ENCODE results near the gene DHX35.

Gene DHX35

DNA sequence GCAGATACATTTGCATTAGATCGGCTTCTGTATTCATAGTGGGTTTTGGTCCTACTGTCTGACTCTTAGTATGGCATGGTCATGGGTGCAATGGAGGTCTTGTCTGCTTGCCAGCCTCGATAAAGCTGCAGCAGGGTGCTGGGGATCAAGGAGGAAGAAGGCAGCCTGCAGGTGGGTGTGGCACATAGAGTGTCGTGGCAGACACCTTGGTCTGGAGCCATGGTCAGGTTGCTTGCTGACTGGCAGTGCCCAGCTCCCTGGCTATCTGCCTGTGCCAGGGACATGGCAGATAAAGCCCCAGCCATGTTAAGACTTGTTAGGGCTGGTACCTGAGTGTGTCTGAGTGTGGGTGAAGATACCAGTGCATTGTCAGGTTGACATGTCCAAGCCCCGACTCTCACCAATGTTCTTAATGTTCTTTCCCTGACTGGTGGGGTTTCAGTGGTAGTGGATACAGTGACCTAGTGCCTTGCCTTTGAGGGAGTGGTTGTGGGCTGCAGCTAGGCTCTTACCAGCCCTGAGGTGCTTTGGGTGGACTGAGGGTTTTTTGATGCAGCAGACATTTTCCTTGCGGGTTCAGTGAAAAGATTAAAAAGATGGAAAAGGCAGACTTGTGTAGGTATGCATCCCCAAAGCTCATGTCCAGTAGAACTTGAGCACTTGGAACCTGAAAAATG is 34.1 kb upstream of the DHX35 start:
- no peak for DNase-seq (ENCODE audit: extremely low spot score)
- TF ChIP-seq, protein P1, sequence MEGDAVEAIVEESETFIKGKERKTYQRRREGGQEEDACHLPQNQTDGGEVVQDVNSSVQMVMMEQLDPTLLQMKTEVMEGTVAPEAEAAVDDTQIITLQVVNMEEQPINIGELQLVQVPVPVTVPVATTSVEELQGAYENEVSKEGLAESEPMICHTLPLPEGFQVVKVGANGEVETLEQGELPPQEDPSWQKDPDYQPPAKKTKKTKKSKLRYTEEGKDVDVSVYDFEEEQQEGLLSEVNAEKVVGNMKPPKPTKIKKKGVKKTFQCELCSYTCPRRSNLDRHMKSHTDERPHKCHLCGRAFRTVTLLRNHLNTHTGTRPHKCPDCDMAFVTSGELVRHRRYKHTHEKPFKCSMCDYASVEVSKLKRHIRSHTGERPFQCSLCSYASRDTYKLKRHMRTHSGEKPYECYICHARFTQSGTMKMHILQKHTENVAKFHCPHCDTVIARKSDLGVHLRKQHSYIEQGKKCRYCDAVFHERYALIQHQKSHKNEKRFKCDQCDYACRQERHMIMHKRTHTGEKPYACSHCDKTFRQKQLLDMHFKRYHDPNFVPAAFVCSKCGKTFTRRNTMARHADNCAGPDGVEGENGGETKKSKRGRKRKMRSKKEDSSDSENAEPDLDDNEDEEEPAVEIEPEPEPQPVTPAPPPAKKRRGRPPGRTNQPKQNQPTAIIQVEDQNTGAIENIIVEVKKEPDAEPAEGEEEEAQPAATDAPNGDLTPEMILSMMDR (IDR thresholded peaks at IDR 0.05; ENCODE audit: control extremely low read depth, extremely low read depth, low read depth, missing control alignments), result no peak
- CTCF ChIA-PET, result interaction anchor here (1.0 to 14.7 kb wide), 6 partner anchors 11 to 121 kb away, joined by 3 to 212 read pairs (median 10); partner anchors contain the start of gene DHX35
- POLR2A ChIA-PET, result interaction anchor here (0.7 to 1.2 kb wide), 3 partner anchors 34 to 52 kb away, joined by 3 to 8 read pairs (median 6); partner anchors contain the start of gene DHX35

DNA sequence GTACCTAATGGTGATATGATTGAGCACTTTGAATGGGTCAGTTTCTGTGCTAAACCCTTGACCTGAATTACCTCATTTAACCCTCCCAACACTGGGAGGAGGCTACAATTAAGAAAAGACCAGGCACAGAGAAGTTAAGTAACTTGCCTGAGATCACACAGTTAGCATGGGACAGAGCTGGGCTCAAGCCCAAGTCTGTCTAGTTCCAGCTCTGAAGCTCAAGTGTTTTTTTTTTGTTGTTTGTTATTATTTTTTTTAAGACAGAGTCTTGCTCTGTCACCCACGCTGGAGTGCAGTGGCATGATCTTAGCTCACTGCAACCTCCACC is 31.9 kb upstream of the DHX35 start:
- TF ChIP-seq, protein P1 (IDR thresholded peaks at IDR 0.05; ENCODE audit: control extremely low read depth, extremely low read depth, low read depth, missing control alignments), result no peak
- POLR2A ChIA-PET, result interaction anchor here (0.8 kb wide), 1 partner anchor 68 kb away, joined by 3 read pairs; no protein-coding TSS in a partner anchor

DNA sequence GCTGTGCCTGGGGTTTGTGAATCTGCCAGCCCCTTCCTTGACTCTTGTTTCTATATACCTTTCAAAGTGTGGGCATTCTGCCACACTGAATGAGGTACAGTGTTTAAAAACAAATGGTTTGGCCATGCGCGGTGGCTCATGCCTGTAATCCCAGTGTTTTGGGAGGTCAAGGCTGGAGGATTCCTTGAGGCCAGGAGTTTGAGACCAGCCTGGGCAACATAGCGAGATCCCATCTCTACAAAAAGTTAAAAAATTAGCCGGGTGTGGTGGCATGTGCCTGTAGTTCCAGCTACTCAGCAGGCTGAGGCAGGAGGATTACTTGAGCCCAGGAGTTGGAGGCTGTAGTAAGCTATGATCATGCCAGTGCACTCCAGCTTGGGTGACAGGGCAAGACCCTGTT is 30.2 kb upstream of the DHX35 start:
- POLR2A ChIA-PET, result interaction anchor here (0.5 kb wide), 1 partner anchor 23 kb away, joined by 4 read pairs; no protein-coding TSS in a partner anchor
- TF ChIP-seq, protein P1 (IDR thresholded peaks at IDR 0.05; ENCODE audit: control extremely low read depth, extremely low read depth, low read depth, missing control alignments), result no peak
- CTCF ChIA-PET, result interaction anchor here (0.7 to 14.7 kb wide), 6 partner anchors 10 to 180 kb away, joined by 3 to 212 read pairs (median 8); no protein-coding TSS in a partner anchor
- DNase-seq (ENCODE audit: extremely low spot score), result no peak

More for the DNA sequence above, 31.9 kb upstream of the DHX35 start:
- CTCF ChIA-PET, result interaction anchor here (0.8 to 14.7 kb wide), 10 partner anchors 9 to 297 kb away, joined by 3 to 212 read pairs (median 6); partner anchors contain the start of gene DHX35
- DNase-seq (ENCODE audit: extremely low spot score), result no peak

DNA sequence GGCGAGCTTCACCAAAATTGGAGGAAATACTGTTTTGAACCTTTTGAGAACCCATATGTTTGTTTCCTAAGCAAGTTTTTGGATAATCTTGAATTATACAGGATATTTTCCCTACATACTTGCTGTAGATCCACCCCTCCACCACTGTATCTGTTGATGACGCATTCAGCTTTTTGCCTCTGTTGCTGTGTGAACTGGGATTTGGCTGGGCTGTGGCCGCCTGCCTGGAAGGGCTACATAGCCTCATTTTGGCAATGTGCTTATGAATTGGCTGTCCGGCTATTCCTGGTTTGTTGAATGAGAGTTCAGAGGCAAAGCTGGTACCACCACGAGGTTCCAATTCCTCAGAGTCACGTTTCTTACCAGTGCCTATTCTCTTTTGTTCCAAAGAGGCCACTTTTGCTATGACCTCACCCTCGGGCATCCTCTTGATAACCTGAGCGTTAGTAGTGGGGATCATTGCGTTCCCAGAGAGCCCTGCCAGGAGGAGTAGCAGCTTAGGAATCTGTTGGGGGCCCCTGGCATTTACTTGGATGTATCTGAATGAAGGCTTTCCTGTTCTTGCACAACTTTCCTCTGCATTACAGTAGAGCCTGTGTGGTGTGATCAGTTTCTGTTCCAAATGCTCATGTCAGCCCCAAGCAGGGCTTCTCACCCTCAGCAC is 29.6 kb upstream of the DHX35 start:
- TF ChIP-seq, protein P1 (IDR thresholded peaks at IDR 0.05; ENCODE audit: control extremely low read depth, extremely low read depth, low read depth, missing control alignments), result no peak
- CTCF ChIA-PET, result interaction anchor here (0.7 to 14.7 kb wide), 6 partner anchors 9 to 181 kb away, joined by 3 to 212 read pairs (median 8); no protein-coding TSS in a partner anchor
- POLR2A ChIA-PET, result interaction anchor here (0.5 kb wide), 1 partner anchor 23 kb away, joined by 4 read pairs; no protein-coding TSS in a partner anchor
- no peak for DNase-seq (ENCODE audit: extremely low spot score)

DNA sequence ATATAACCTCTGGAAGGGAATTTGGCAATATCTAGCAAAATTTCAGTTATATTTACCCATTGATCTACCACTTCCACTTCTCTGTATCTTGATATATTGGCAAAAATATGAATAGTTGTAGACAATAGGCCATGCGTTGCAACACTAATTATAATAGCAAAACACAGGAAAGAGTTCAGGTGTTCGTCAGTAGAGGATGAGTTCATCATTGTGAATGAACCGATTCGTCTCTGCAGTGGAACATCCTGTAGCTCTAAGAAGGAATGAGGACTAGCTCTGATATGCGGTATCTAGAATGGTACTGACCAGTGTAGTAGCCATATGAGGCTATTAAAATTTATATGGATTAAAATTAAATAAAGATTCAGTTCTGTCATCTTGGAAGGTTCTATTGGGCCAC is 27.6 kb upstream of the DHX35 start:
- CTCF ChIA-PET, result interaction anchor here (1.1 to 14.7 kb wide), 3 partner anchors 10 to 114 kb away, joined by 3 to 212 read pairs (median 9); no protein-coding TSS in a partner anchor
- POLR2A ChIA-PET, result no interaction called here
- TF ChIP-seq, protein P1 (IDR thresholded peaks at IDR 0.05; ENCODE audit: control extremely low read depth, extremely low read depth, low read depth, missing control alignments), result no peak
- DNase-seq (ENCODE audit: extremely low spot score), result no peak

DNA sequence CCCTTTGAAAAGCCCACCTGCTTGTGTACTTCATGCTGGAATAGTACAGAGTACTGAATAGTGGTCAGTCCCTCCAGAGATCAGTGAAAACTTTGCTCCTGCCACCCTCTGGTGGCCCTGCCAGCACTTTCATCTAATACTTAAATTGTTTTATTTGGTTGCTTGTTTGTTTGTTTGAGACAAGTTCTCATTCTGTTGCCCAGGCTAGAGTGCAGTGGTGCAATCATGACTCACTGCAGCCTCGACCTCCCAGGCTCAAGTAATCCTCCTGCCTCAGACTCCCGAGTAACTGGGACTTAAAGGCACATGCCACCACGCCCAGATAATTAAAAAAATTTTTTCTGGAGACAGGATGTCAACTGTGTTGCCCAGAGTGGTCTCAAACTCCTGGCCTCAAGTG is 26.9 kb upstream of the DHX35 start:
- ChIA-PET CTCF (interaction anchor here (0.8 to 6.9 kb wide), 4 partner anchors 9 to 53 kb away, joined by 3 to 56 read pairs (median 5); partner anchors contain the start of gene FAM83D), POLR2A (no interaction called here)
- DNase-seq (ENCODE audit: extremely low spot score), result no peak
- TF ChIP-seq, protein P1 (IDR thresholded peaks at IDR 0.05; ENCODE audit: control extremely low read depth, extremely low read depth, low read depth, missing control alignments), result no peak
